ENCODE results near the gene ZNF845. TPM values are rescaled to one million over a fixed set of nuclear protein-coding genes. Genes with fewer than 3 reads are reported as not detected.

Gene ZNF845
- total RNA-seq, 2 donors from 2014 or later = 4.7 to 6.2 TPM

Other genes with a start within 250 kb of the ZNF845 start
- 10 to 100 TPM; 32.7 to 54.8 TPM for gene ZNF160, start 230.3 kb upstream of the ZNF845 start, total RNA-seq
- gene ZNF415, start 200.8 kb upstream of the ZNF845 start, total RNA-seq = 1 to 10 TPM; 1.6 to 2.8 TPM
- gene ZNF347, start 174.7 kb upstream of the ZNF845 start, total RNA-seq = 1 to 10 TPM; 5.6 TPM
- gene ZNF665, start 140.4 kb upstream of the ZNF845 start, total RNA-seq = 1 to 10 TPM; 3.1 to 4.4 TPM
- 1 to 10 TPM; 2.9 to 6.1 TPM for gene ZNF677, start 78.9 kb upstream of the ZNF845 start, total RNA-seq
- gene VN1R2, start 75.5 kb upstream of the ZNF845 start, total RNA-seq = not detected
- not detected for gene VN1R4, start 66.0 kb upstream of the ZNF845 start, total RNA-seq
- 10 to 100 TPM; 19.3 to 27.4 TPM for gene ZNF525, start 32.0 kb downstream of the ZNF845 start, total RNA-seq
- gene ZNF765, start 61.4 kb downstream of the ZNF845 start, total RNA-seq = 10 to 100 TPM; 10.1 to 11.7 TPM
- 10 to 100 TPM in 1 of 2 donors, 1 to 10 TPM in 1; 9.5 to 14.3 TPM for gene ZNF761, start 98.2 kb downstream of the ZNF845 start, total RNA-seq
- gene ZNF813, start 134.0 kb downstream of the ZNF845 start, total RNA-seq = 1 to 10 TPM; 5.6 to 7.1 TPM
- 10 to 100 TPM; 28.7 to 69.3 TPM for gene ZNF331, start 204.4 kb downstream of the ZNF845 start, total RNA-seq